Type B pancreatic cell (in vitro differentiated cells): ENCODE data around the gene WWC1. TPM values are rescaled to one million over a fixed set of nuclear protein-coding genes. Genes with fewer than 3 reads are reported as not detected.
A peak's percentile ranks its signal among the peaks of the same experiment; 100 is the strongest.

Experiments
- DNase-seq: peaks from one replicate; pipeline ENCODE4 v3.0.0; 2021; ENCODE audit warnings: mixed read lengths; ENCODE audit not compliant: unreplicated experiment; ENCODE audit errors: extremely low spot score
- H3K27ac Mint-ChIP-seq: 2 replicates; pipeline ENCODE4 v1.8.0; 2021; ENCODE audit warnings: mild to moderate bottlenecking, mixed read lengths
- H3K27me3 Mint-ChIP-seq: 2 replicates; pipeline ENCODE4 v1.8.0; 2021; ENCODE audit warnings: mixed read lengths
- H3K36me3 Mint-ChIP-seq: 2 replicates; pipeline ENCODE4 v1.8.0; 2021; ENCODE audit warnings: mixed read lengths
- H3K4me1 Mint-ChIP-seq: one replicate; pipeline ENCODE4 v1.8.0; 2021; ENCODE audit warnings: mixed read lengths; ENCODE audit not compliant: unreplicated experiment
- H3K4me3 Mint-ChIP-seq: 2 replicates; pipeline ENCODE4 v1.8.0; 2021; ENCODE audit warnings: mild to moderate bottlenecking, mixed read lengths
- H3K9me3 Mint-ChIP-seq: 2 replicates; pipeline ENCODE4 v1.8.0; 2021; ENCODE audit warnings: mixed read lengths
- CTCF ChIP-seq: fragments of 200-600 bp; sonication (generic); conservative IDR thresholded peaks from 2 replicates; pipeline ENCODE4 v1.5.0; 2021; ENCODE audit warnings: antibody characterized with exemption, mild to moderate bottlenecking
- total RNA-seq: library from RNA; stranded (reverse); gene quantifications from 2 replicates; pipeline ENCODE4 v1.2.1, GENCODE V29; 2021; ENCODE audit warnings: low replicate concordance

The WWC1 gene
- total RNA-seq, 1 donor from 2014 or later: 80.1 TPM

- no peak for TF ChIP-seq CTCF
- Mint-ChIP-seq H3K4me3 (no peak overlapping the region), H3K4me1 (peaks cover 36% of the 10 kb centered on the region), H3K9me3 (peaks cover 4% of the 10 kb centered on the region), H3K36me3 (peaks cover 7% of the 10 kb centered on the region), H3K27me3 (no peaks in the 10 kb centered on the region), H3K27ac (peak overlapping the region; percentile 96)
- DNase-seq: no peak
These were observed 74.7 kb downstream of the WWC1 start for GRCh38 chr5:168366116-168366515.

GRCh38 chr5:168368854-168369253, 77.4 kb downstream of the WWC1 start:
- H3K4me1 Mint-ChIP-seq: peaks cover 26% of the 10 kb centered on the region
- H3K27me3 Mint-ChIP-seq: no peaks in the 10 kb centered on the region
- H3K4me3 Mint-ChIP-seq: no peak overlapping the region
- TF ChIP-seq CTCF: no peak
- no peaks in the 10 kb centered on the region for H3K9me3 Mint-ChIP-seq
- no peak for DNase-seq
- peaks cover 12% of the 10 kb centered on the region for H3K36me3 Mint-ChIP-seq
- peak overlapping the region; percentile 18 for H3K27ac Mint-ChIP-seq

GRCh38 chr5:168370831-168371230, 79.4 kb downstream of the WWC1 start:
- no peak for TF ChIP-seq CTCF
- Mint-ChIP-seq H3K9me3 (no peaks in the 10 kb centered on the region), H3K4me3 (no peak overlapping the region), H3K4me1 (peaks cover 7% of the 10 kb centered on the region), H3K36me3 (peaks cover 12% of the 10 kb centered on the region), H3K27me3 (no peaks in the 10 kb centered on the region), H3K27ac (no peak overlapping the region)
- no peak for DNase-seq

- Mint-ChIP-seq H3K9me3 (no peaks in the 10 kb centered on the region), H3K27ac (no peak overlapping the region), H3K4me1 (no peaks in the 10 kb centered on the region), H3K27me3 (no peaks in the 10 kb centered on the region), H3K36me3 (peaks cover 16% of the 10 kb centered on the region), H3K4me3 (no peak overlapping the region)
- TF ChIP-seq CTCF: no peak
- no peak for DNase-seq
These were observed 81.0 kb downstream of the WWC1 start for GRCh38 chr5:168372356-168372946.

GRCh38 chr5:168374532-168374931, 83.1 kb downstream of the WWC1 start:
- Mint-ChIP-seq H3K9me3 (no peaks in the 10 kb centered on the region), H3K27me3 (no peaks in the 10 kb centered on the region), H3K36me3 (peaks cover 18% of the 10 kb centered on the region), H3K27ac (no peak overlapping the region), H3K4me1 (no peaks in the 10 kb centered on the region), H3K4me3 (no peak overlapping the region)
- no peak for TF ChIP-seq CTCF
- DNase-seq: no peak

GRCh38 chr5:168375214-168375613, 83.8 kb downstream of the WWC1 start:
- no peak for TF ChIP-seq CTCF
- H3K27ac Mint-ChIP-seq: no peak overlapping the region
- no peak overlapping the region for H3K4me3 Mint-ChIP-seq
- no peaks in the 10 kb centered on the region for H3K27me3 Mint-ChIP-seq
- DNase-seq: no peak
- H3K36me3 Mint-ChIP-seq: peaks cover 18% of the 10 kb centered on the region
- H3K9me3 Mint-ChIP-seq: no peaks in the 10 kb centered on the region
- no peaks in the 10 kb centered on the region for H3K4me1 Mint-ChIP-seq
